OCI-LY3 (cell line): Measurements from ENCODE around the gene TBC1D8.
"Not testable (repeated sequence)": the region's sequence is repeated elsewhere in the genome, so short reads cannot be mapped to it uniquely, and the experiment has no call there.

ENCODE experiments used
- H2AFZ ChIP-seq: fragments of 200-600, 300-600 bp; shearing (Covaris generic); 2 replicates; pipeline ENCODE4 v1.6.0; 2014; ENCODE audit warnings: antibody characterized with exemption, low read depth, low read length
- H3K27ac ChIP-seq: fragments of 200-600, 300-600 bp; sonication (generic); 2 replicates; pipeline ENCODE4 v1.5.1; 2014; ENCODE audit warnings: mild to moderate bottlenecking, low read length, moderate library complexity, mixed read lengths
- H3K27me3 ChIP-seq: fragments of 200-600, 300-600 bp; sonication (generic); 2 replicates; pipeline ENCODE4 v1.6.1; 2014; ENCODE audit warnings: low read depth, low read length, mixed read lengths
- H3K36me3 ChIP-seq: fragments of 200-600, 300-600 bp; sonication (generic); replicated peaks from 2 replicates; pipeline ENCODE3; 2014; ENCODE audit warnings: low read depth, low read length, mixed read lengths
- H3K4me1 ChIP-seq: fragments of 300-600, 200-600 bp; sonication (generic); 2 replicates; pipeline ENCODE4 v1.6.1; 2014; ENCODE audit warnings: low read length, mixed read lengths
- H3K4me2 ChIP-seq: fragments of 200-600, 300-600 bp; sonication (generic); 2 replicates; pipeline ENCODE4 v1.6.1; 2014; ENCODE audit warnings: low read length, mixed read lengths
- H3K4me3 ChIP-seq: fragments of 300-600, 200-600 bp; sonication (generic); 2 replicates; pipeline ENCODE4 v1.5.1; 2014; ENCODE audit warnings: antibody characterized with exemption, mild to moderate bottlenecking, low read length, moderate library complexity
- H3K79me2 ChIP-seq: fragments of 300-600, 200-600 bp; shearing (Covaris generic); 2 replicates; pipeline ENCODE4 v1.6.1; 2014; ENCODE audit warnings: mild to moderate bottlenecking, low read length, mixed read lengths
- H3K9ac ChIP-seq: fragments of 300-600, 200-600 bp; shearing (Covaris generic); 2 replicates; pipeline ENCODE4 v1.6.0; 2014; ENCODE audit warnings: mild to moderate bottlenecking, low read length, moderate library complexity
- H3K9me3 ChIP-seq: fragments of 200-600, 300-600 bp; shearing (Covaris generic); 2 replicates; pipeline ENCODE4 v1.6.1; 2014; ENCODE audit warnings: low read length, mixed read lengths; ENCODE audit not compliant: insufficient read depth
- H4K20me1 ChIP-seq: fragments of 200-600, 300-600 bp; sonication (generic); 2 replicates; pipeline ENCODE4 v1.6.1; 2016; ENCODE audit warnings: low read length, mixed read lengths; ENCODE audit not compliant: insufficient read depth
- EZH2phosphoT487 ChIP-seq: fragments of 200-600 bp; shearing (Covaris generic); IDR thresholded peaks from 2 replicates; pipeline ENCODE4 v1.6.1; 2018; ENCODE audit warnings: antibody characterized with exemption, mixed run types, low read depth
- TF ChIP-seq, protein P1 (sequence below): fragments of 200-600, 300-600 bp; sonication (generic); IDR thresholded peaks from 2 replicates; pipeline ENCODE4 v1.5.1; 2014; ENCODE audit warnings: antibody characterized with exemption, low read length, low read depth

TBC1D8 gene

GRCh38 chr2:101058386-101058785 is 92.8 kb downstream of the TBC1D8 start:
- Histone ChIP-seq H3K36me3 (no peaks in the 10 kb centered on the region), H3K27me3 (no peaks in the 10 kb centered on the region), H2AFZ (no peak overlapping the region), H3K9ac (no peak overlapping the region), H3K4me1 (no peaks in the 10 kb centered on the region), H3K27ac (no peak overlapping the region), H3K79me2 (no peaks in the 10 kb centered on the region), H3K4me3 (no peak overlapping the region), H3K4me2 (no peak overlapping the region), H4K20me1 (no peaks in the 10 kb centered on the region), H3K9me3 (no peaks in the 10 kb centered on the region)
- TF ChIP-seq, protein P1, sequence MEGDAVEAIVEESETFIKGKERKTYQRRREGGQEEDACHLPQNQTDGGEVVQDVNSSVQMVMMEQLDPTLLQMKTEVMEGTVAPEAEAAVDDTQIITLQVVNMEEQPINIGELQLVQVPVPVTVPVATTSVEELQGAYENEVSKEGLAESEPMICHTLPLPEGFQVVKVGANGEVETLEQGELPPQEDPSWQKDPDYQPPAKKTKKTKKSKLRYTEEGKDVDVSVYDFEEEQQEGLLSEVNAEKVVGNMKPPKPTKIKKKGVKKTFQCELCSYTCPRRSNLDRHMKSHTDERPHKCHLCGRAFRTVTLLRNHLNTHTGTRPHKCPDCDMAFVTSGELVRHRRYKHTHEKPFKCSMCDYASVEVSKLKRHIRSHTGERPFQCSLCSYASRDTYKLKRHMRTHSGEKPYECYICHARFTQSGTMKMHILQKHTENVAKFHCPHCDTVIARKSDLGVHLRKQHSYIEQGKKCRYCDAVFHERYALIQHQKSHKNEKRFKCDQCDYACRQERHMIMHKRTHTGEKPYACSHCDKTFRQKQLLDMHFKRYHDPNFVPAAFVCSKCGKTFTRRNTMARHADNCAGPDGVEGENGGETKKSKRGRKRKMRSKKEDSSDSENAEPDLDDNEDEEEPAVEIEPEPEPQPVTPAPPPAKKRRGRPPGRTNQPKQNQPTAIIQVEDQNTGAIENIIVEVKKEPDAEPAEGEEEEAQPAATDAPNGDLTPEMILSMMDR = no peak
- TF ChIP-seq EZH2phosphoT487 = no peak

- no peaks in the 10 kb centered on the region; the same call in 1 of the 2 replicates for H3K27me3 ChIP-seq
- no peaks in the 10 kb centered on the region for H3K36me3 ChIP-seq
- H3K27ac ChIP-seq = no peak overlapping the region
- H3K4me1 ChIP-seq = no peaks in the 10 kb centered on the region
- H3K4me3 ChIP-seq = no peak overlapping the region
- H4K20me1 ChIP-seq = no peaks in the 10 kb centered on the region
- no peak overlapping the region for H2AFZ ChIP-seq
- TF ChIP-seq, protein P1 = no peak
- no peak overlapping the region for H3K4me2 ChIP-seq
- H3K9ac ChIP-seq = no peak overlapping the region
- no peaks in the 10 kb centered on the region for H3K79me2 ChIP-seq
- no peaks in the 10 kb centered on the region for H3K9me3 ChIP-seq
These were observed 93.9 kb downstream of the TBC1D8 start for GRCh38 chr2:101057051-101057933.

DNA sequence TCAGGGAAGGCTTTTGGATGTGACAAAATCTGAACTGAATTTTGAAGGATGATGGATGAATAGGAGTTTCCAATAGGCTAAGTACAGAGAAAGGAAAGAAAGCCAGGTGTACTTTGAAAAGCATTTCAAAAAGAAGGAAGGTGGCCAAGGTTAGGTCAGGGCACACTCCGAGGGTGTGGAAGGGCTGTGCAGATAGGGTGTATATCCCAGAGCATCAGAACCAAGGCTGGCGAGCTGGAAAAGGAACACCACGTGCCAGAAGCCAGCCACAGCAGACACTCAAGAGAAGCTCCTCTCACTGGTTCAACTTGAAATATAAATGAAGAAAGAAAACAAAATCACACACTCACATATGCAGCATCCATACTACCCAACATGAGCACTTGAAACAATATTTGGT is 98.1 kb downstream of the TBC1D8 start:
- Histone ChIP-seq H3K4me2 (no peak overlapping the region), H3K36me3 (no peaks in the 10 kb centered on the region), H3K27ac (no peak overlapping the region)

DNA sequence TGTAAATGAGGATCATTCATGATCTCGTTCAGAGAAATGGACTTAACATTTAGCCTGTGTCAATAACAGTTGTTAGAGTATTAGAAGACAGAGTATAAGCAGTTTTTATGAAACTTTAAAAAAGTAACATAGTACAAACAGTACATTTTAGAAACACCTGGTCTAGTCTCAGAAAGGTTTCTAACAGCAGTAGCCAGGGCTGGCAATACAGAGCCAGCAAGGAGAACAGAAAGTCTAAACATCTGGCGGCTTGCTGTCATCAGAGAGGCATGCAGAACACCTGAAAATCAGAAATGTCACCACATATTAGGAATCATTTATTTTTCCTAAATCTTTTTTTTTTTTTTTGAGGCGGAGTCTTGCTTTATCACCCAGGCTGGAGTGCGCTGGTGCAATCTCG is 99.0 kb downstream of the TBC1D8 start:
- H3K4me1 ChIP-seq = no peaks in the 10 kb centered on the region
- H3K36me3 ChIP-seq = no peaks in the 10 kb centered on the region
- no peak overlapping the region for H3K4me3 ChIP-seq
- no peaks in the 10 kb centered on the region for H3K79me2 ChIP-seq
- no peak overlapping the region for H3K9ac ChIP-seq
- H3K9me3 ChIP-seq = no peaks in the 10 kb centered on the region
- TF ChIP-seq, protein P1 = no peak
- TF ChIP-seq EZH2phosphoT487 = no peak
- H4K20me1 ChIP-seq = no peaks in the 10 kb centered on the region
- H3K4me2 ChIP-seq = no peak overlapping the region
- H2AFZ ChIP-seq = no peak overlapping the region
- H3K27me3 ChIP-seq = no peaks in the 10 kb centered on the region; the same call in 1 of the 2 replicates
- no peak overlapping the region for H3K27ac ChIP-seq

More for the DNA sequence above, 98.1 kb downstream of the TBC1D8 start:
- Histone ChIP-seq H3K79me2 (no peaks in the 10 kb centered on the region), H2AFZ (no peak overlapping the region), H3K9me3 (no peaks in the 10 kb centered on the region), H3K9ac (no peak overlapping the region), H3K27me3 (no peaks in the 10 kb centered on the region; the same call in 1 of the 2 replicates), H3K4me1 (no peaks in the 10 kb centered on the region), H4K20me1 (no peaks in the 10 kb centered on the region), H3K4me3 (no peak overlapping the region)
- TF ChIP-seq, protein P1 = no peak
- no peak for TF ChIP-seq EZH2phosphoT487

- not testable (repeated sequence) for H3K27me3 ChIP-seq, H3K27ac ChIP-seq, H3K79me2 ChIP-seq, H3K9ac ChIP-seq, H4K20me1 ChIP-seq, H3K9me3 ChIP-seq, H3K4me2 ChIP-seq, H2AFZ ChIP-seq, H3K4me3 ChIP-seq, H3K4me1 ChIP-seq, H3K36me3 ChIP-seq
These were observed 100.3 kb downstream of the TBC1D8 start for GRCh38 chr2:101050886-101051285.
